Ovary (tissue), 9 donors: Measurements from ENCODE around the gene COL5A2. TPM values are rescaled to one million over a fixed set of nuclear protein-coding genes. Genes with fewer than 3 reads are reported as not detected.

ENCODE experiments used
- DNase-seq, 5 donors: peaks; one replicate each; pipeline ENCODE4 v3.0.0-alpha.2; 2019 to 2020
- H3K27ac ChIP-seq, 2 donors: fragments of 200-600 bp; one replicate each; pipeline versions ENCODE4 v1.5.1 to v1.8.0; 2019 to 2022
- H3K27me3 ChIP-seq: fragments of 200-600 bp; one replicate; pipeline ENCODE4 v1.8.0; 2022
- H3K36me3 ChIP-seq: fragments of 200-600 bp; sonication (generic); one replicate; pipeline ENCODE4 v1.5.1; 2019
- H3K4me1 ChIP-seq: one replicate; pipeline ENCODE4 v1.8.1; 2013; ENCODE audit warnings: mild to moderate bottlenecking, moderate library complexity; ENCODE audit not compliant: insufficient read depth
- H3K4me3 ChIP-seq: fragments of 200-600 bp; sonication (generic); one replicate; pipeline ENCODE4 v1.5.1; 2017
- H3K9me3 ChIP-seq, 2 donors: fragments of 200-600 bp in 1 of 2; sonication (generic) in 1 of 2; one replicate each; pipeline versions ENCODE4 v1.5.1 to v1.8.1; 2013 to 2019; ENCODE audit warnings: mild to moderate bottlenecking in 1 of 2, moderate library complexity in 1 of 2
- EP300 ChIP-seq: sonication (generic); formaldehyde crosslinking; IDR thresholded peaks from one replicate; pipeline ENCODE4 v1.6.1; 2017; ENCODE audit warnings: antibody characterized with exemption
- POLR2A ChIP-seq: fragments of 450-650 bp; IDR thresholded peaks from one replicate; pipeline ENCODE4 v1.6.1; 2017; ENCODE audit warnings: antibody characterized with exemption, mild to moderate bottlenecking, moderate library complexity
- WGBS, 3 donors: extraction: QIAGEN DNeasy Blood & Tissue Kit in 1 of 3; methylation state at CpG; one replicate each; pipeline versions ENCODE4 v1.1.5 to v1.1.7; 2013 to 2017; 5-methylcytosine and 5-hydroxymethylcytosine counted together
- intact Hi-C, 4 donors: fragments of 100-400 bp; cut with DNase I; formaldehyde crosslinking; loops; one replicate each; pipeline versions ENCODE4 v1.11.0 to v1.15.1; 2022 to 2023
- polyA plus RNA-seq, 2 donors: library from polyadenylated mRNA; stranded (reverse); fragments of 200-250 nt in 1 of 2; fragments of 350-450 nt in 1 of 2; fragmentation: Illumina TruSeq in 1 of 2; extraction: RNeasy Lipid Tissue Mini Kit (QIAGEN cat#74804) in 1 of 2; gene quantifications; one replicate each; pipeline ENCODE4 v1.2.3, GENCODE V29; 2013 to 2014
- total RNA-seq, 7 donors: library from RNA; depleted of rRNA in 2 of 7; stranded (reverse); fragments of >200 nt in 2 of 7; fragmentation: NEBNext Ultra II Directional in 3 of 7; extraction: Animal tissue kit (Norgen Biotek cat#: 25700) in 3 of 7; gene quantifications; one replicate each; pipeline versions ENCODE4 v1.1.0 to v1.2.4, GENCODE V29; 2016 to 2023
- TF ChIP-seq, protein P1 (sequence below), 3 donors: fragments of 450-650 bp in 2 of 3; fragments of 200-600 bp in 1 of 3; IDR thresholded peaks; one replicate each; pipeline versions ENCODE4 v1.5.1 to v1.8.0; 2016 to 2022; ENCODE audit warnings: antibody characterized with exemption in 3 of 3, mild to moderate bottlenecking in 1 of 3
- donor health status: DM: no; HTN: no; CAD: no; lungs with moderate emphysema.
- donor health status: DM: no; HTN: no; CAD: no.
- donor health status: Bipolar disorder and iron deficiency.
- donor health status: DM: yes; HTN: yes; CAD: no.
- donor health status: DM: no; HTN: no; CAD: no.
- donor health status: DM: yes; HTN: yes; CAD: no.

The COL5A2 gene
- total and polyA plus RNA-seq, 9 donors, result 25.2 to 46.8 (median 31.7) TPM

GRCh38 chr2:189214484-189214883, 34.9 kb upstream of the COL5A2 start:
- no peak for DNase-seq
- Histone ChIP-seq H3K27me3 (no peaks in the 10 kb centered on the region), H3K36me3 (no peaks in the 10 kb centered on the region), H3K4me3 (no peak overlapping the region), H3K27ac (no peak overlapping the region), H3K9me3 (no peaks in the 10 kb centered on the region), H3K4me1 (no peaks in the 10 kb centered on the region)
- 96 to 98% (median 98%) methylated on average over 2 of the region's 2 CpGs for WGBS, 3 donors
- intact Hi-C loops, result no loop called here
- TF ChIP-seq, protein P1, sequence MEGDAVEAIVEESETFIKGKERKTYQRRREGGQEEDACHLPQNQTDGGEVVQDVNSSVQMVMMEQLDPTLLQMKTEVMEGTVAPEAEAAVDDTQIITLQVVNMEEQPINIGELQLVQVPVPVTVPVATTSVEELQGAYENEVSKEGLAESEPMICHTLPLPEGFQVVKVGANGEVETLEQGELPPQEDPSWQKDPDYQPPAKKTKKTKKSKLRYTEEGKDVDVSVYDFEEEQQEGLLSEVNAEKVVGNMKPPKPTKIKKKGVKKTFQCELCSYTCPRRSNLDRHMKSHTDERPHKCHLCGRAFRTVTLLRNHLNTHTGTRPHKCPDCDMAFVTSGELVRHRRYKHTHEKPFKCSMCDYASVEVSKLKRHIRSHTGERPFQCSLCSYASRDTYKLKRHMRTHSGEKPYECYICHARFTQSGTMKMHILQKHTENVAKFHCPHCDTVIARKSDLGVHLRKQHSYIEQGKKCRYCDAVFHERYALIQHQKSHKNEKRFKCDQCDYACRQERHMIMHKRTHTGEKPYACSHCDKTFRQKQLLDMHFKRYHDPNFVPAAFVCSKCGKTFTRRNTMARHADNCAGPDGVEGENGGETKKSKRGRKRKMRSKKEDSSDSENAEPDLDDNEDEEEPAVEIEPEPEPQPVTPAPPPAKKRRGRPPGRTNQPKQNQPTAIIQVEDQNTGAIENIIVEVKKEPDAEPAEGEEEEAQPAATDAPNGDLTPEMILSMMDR (IDR thresholded peaks at IDR 0.05), result no peak
- no peak for TF ChIP-seq POLR2A
- TF ChIP-seq EP300, result no peak

- DNase-seq, result no peak
- no peaks in the 10 kb centered on the region for H3K27me3 ChIP-seq
- no peak overlapping the region for H3K4me3 ChIP-seq
- no peaks in the 10 kb centered on the region for H3K36me3 ChIP-seq
- intact Hi-C loops, result no loop called here
- H3K9me3 ChIP-seq, result no peaks in the 10 kb centered on the region
- 78 to 88% (median 80%) methylated on average over 2 of the region's 2 CpGs for WGBS, 3 donors
- H3K4me1 ChIP-seq, result peaks cover 2% of the 10 kb centered on the region
- no peak overlapping the region for H3K27ac ChIP-seq
- TF ChIP-seq POLR2A (no peak), EP300 (no peak)
- TF ChIP-seq, protein P1 (IDR thresholded peaks at IDR 0.05), result no peak
These were observed 33.7 kb upstream of the COL5A2 start for GRCh38 chr2:189213250-189213649.

DNA sequence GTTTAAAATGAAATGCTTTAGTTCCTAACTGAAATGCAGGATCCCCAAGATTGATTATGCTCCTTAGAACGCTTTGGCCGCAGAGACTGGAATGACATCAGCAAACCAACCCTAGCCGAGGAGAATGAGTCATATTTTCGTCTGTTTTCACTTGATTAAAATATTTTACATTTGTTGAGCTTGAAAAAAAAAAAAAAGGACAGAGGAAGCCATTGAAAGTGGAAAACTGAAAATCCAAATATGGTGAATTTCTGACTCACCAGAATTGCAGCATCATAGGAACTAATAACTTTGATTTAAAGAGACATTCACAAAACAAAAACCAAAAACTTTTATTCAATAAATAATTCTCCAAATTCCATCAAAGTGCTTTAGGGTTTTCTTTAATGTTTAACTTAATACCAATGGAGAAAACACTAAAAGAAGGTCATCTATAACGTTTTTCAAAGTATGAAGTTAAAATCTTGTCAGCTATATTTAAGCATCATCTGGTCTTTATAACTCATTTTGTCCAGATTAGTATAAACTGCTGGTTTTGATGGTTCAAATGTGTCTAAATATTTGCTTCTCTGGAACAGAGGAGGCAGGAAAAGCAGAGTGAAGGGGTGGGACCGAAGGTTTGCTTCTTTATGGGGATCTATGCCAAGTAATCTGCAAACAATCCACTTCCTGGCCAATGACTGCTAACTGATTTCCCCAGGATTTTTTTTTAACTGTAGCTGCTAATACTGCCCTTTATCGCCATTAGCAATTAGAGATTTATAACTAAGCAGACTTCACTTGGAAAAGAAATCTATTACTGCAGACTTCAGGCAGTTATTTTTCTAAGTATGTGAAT, 30.9 kb upstream of the COL5A2 start:
- H3K9me3 ChIP-seq, result no peaks in the 10 kb centered on the region

GRCh38 chr2:189208254-189208653, 28.7 kb upstream of the COL5A2 start:
- intact Hi-C loops, result no loop called here
- Histone ChIP-seq H3K36me3 (no peaks in the 10 kb centered on the region), H3K4me1 (peaks cover 2% of the 10 kb centered on the region), H3K27ac (peak overlapping the region in 1 of 2 donors; percentile 58), H3K4me3 (no peak overlapping the region), H3K27me3 (no peaks in the 10 kb centered on the region), H3K9me3 (no peaks in the 10 kb centered on the region)
- TF ChIP-seq EP300 (no peak), POLR2A (no peak)
- TF ChIP-seq, protein P1 (IDR thresholded peaks at IDR 0.05), result no peak
- WGBS, 3 donors, result 2 to 9% (median 3%) methylated on average over 1 of the region's 1 CpG
- no peak for DNase-seq

More for the DNA sequence above, 30.9 kb upstream of the COL5A2 start:
- Histone ChIP-seq H3K4me1 (peaks cover 2% of the 10 kb centered on the region), H3K4me3 (peak overlapping the region; percentile 9), H3K27me3 (no peaks in the 10 kb centered on the region), H3K27ac (peak overlapping the region in 1 of 2 donors; percentile 58), H3K36me3 (no peaks in the 10 kb centered on the region)
- TF ChIP-seq POLR2A (no peak), EP300 (no peak)
- TF ChIP-seq, protein P1 (IDR thresholded peaks at IDR 0.05), result no peak
- 3 to 5% (median 5%) methylated on average over 7 of the region's 7 CpGs for WGBS, 3 donors
- intact Hi-C loops, result no loop called here
- DNase-seq, result peak; percentile 64 to 81 (median 68)
